Stimulated activated effector memory CD8-positive, alpha-beta T cell treated with anti-CD3 and anti-CD28 coated beads, Interleukin-12 subunit alpha, Interleukin-12 subunit beta, amount 100 ng/mL, for 72 hours (primary cell): ENCODE results near the gene IFFO2.

ENCODE experiments used
- ATAC-seq: fragments of 150-1000 bp; cut with Tn5 transposase; 2 replicates; pipeline ENCODE4 v1.10.0; 2021
- DNase-seq, 2 donors: peaks; one replicate each; pipeline ENCODE4 v3.0.0; 2021 to 2022; ENCODE audit warnings: low spot score in 2 of 2
- H3K27ac Mint-ChIP-seq: one replicate; pipeline ENCODE4 v1.8.0; 2022; ENCODE audit warnings: mild to moderate bottlenecking, mixed read lengths
- H3K36me3 Mint-ChIP-seq: one replicate; pipeline ENCODE4 v1.8.0; 2022; ENCODE audit warnings: mild to moderate bottlenecking, mixed read lengths
- H3K4me1 Mint-ChIP-seq: one replicate; pipeline ENCODE4 v1.8.0; 2022; ENCODE audit warnings: mixed read lengths
- H3K4me3 Mint-ChIP-seq: one replicate; pipeline ENCODE4 v1.8.0; 2022; ENCODE audit warnings: mild to moderate bottlenecking, mixed read lengths
- H3K9me3 Mint-ChIP-seq: one replicate; pipeline ENCODE4 v1.8.0; 2022; ENCODE audit warnings: mixed read lengths

Gene IFFO2

DNA sequence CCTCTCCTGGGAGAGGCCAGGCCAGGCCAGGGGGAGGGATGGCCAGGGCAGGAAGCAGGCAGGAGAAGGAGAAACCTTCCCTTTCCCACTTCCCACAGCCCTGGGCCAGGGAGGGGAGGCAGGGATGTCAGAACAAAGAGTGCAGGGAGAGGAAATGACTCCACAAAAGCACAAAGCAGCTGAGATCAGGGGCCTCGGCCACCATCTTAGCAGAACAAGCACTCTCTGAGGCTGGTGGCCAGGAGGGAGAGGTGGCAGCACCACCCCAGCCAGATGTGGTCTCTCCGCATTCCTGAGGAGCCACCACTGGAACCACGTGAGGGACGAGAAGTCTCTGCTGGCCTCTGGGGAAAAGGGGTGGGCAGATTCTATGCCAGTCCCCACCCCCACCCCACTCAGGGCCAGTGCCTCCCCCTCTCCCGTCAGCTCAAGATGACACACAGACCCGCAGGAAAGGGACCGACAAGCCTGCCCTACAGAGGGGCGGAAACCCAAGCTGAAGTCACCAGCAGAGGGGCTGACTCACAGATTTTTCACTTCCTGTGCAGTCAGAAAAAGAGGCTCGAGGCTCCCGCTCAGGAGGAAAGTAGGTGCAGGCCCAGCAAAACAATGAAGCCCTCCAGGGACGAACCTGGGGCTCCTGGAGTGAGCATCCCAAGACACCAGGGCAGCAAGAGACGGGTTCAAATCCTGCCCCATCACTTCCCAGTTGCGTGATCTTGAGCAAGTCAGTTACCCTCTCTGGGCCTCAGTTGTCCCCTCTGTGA lies 30.0 kb downstream of the IFFO2 start:
- Mint-ChIP-seq H3K36me3 (peaks cover 34% of the 10 kb centered on the region), H3K27ac (peak overlapping the region; percentile 95), H3K9me3 (no peaks in the 10 kb centered on the region), H3K4me3 (peak overlapping the region; percentile 86), H3K4me1 (peaks cover 89% of the 10 kb centered on the region)
- ATAC-seq = peak; percentile 94
- peak; percentile 65 to 91 for DNase-seq

- peak overlapping the region; percentile 77 for H3K27ac Mint-ChIP-seq
- ATAC-seq (no peak), DNase-seq (no peak)
- H3K4me1 Mint-ChIP-seq = peaks cover 77% of the 10 kb centered on the region
- H3K36me3 Mint-ChIP-seq = peaks cover 37% of the 10 kb centered on the region
- peak overlapping the region; percentile 86 for H3K4me3 Mint-ChIP-seq
- H3K9me3 Mint-ChIP-seq = no peaks in the 10 kb centered on the region
Observed at GRCh38 chr1:18925279-18925678, 31.2 kb downstream of the IFFO2 start.

DNA sequence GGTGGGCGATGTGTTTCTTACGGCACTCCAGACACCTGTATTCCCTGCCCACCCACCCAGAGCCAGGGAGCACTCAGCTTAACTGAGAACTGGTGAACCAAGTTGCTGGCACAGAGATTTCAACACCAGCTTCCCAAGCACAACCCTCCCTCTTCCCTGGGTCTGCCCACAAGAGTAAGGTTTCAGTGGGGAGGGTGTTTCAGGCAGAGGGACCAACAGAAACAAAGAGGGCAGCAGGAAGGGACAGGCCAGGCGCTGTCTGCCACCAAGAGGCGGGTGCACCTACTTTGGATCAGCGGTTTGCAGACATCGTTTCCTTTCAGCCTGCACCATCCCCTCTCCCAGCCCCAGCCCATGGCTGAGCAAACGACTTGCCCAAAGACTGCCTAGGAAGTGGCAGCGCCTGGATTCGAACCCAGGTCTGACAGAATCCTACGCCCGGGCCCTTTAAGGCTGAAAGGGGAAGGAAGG lies 32.2 kb downstream of the IFFO2 start:
- Mint-ChIP-seq H3K9me3 (no peaks in the 10 kb centered on the region), H3K27ac (peak overlapping the region; percentile 77), H3K4me1 (peaks cover 67% of the 10 kb centered on the region), H3K4me3 (peak overlapping the region; percentile 86), H3K36me3 (peaks cover 46% of the 10 kb centered on the region)
- DNase-seq = no peak
- ATAC-seq = no peak

GRCh38 chr1:18923756-18924211 lies 32.7 kb downstream of the IFFO2 start:
- ATAC-seq (no peak), DNase-seq (no peak)
- Mint-ChIP-seq H3K9me3 (no peaks in the 10 kb centered on the region), H3K36me3 (peaks cover 51% of the 10 kb centered on the region), H3K27ac (peak overlapping the region; percentile 77), H3K4me3 (peak overlapping the region; percentile 86), H3K4me1 (peaks cover 67% of the 10 kb centered on the region)

DNA sequence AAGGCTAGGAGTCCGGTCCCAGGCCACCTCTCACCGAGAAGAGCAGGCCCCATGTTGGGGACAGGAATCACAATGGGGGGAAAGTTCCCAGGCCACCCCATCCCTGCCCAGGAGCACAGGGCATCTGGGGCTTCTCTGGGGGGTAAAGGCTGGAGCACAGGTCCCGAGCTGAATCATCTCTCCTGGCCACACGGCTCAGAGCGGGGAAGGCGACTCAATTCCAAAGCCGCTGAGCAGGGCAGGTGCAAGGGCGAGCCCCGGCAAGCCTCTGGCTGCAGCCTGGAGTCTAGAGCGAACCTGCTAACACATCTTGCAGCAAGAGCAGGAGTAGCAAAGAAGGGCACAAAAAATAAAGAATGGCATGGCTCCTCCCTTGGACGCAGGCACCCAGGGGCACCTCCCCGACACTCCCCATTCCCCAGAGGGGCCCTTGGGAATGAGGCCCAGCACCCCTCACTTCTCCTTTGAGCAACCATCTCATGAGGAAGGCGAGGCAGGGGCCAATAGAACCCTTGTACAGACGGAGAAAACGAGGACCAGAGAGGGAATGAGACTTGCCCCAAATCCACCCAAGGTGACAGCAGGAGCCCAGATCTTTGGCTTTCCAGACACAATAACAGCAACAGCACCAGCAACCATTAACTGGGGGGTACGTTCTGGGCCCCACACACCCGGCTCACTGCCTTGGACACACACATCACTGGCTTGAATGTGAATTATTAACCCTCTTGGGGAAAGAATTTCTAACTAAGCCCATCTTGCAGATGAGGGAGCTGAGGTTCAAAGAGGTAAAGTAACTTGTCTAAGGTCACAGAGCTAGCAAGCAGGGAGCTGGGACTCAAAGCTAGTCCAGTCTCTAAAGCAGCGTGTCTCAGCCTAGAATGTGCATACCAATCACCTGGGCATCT lies 33.4 kb downstream of the IFFO2 start:
- peaks cover 65% of the 10 kb centered on the region for H3K4me1 Mint-ChIP-seq

DNA sequence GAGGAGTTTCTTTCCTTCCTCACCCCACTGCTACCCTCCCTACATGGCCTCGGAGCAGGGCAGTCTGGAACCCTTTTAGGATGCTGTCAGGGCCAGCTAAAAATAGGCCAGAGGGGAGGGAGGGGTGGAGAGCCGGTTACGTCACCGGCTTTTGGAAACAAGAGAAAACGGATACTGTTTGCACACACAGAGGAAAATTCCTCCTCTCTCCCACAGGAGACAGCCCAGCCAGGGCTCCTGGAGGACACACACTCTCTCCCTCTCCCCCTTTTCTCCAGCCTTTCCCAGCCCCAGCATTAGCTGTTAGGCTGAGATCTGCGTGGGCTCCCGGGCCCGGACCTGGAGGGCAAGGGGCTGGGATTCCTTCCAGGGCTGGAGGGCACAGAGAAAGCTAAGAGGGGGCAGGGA lies 34.2 kb downstream of the IFFO2 start:
- peak overlapping the region; percentile 77 for H3K27ac Mint-ChIP-seq
- DNase-seq (no peak), ATAC-seq (no peak)
- H3K4me1 Mint-ChIP-seq = peaks cover 61% of the 10 kb centered on the region
- no peaks in the 10 kb centered on the region for H3K9me3 Mint-ChIP-seq
- H3K4me3 Mint-ChIP-seq = no peak overlapping the region
- peaks cover 58% of the 10 kb centered on the region for H3K36me3 Mint-ChIP-seq

More for the DNA sequence above, 33.4 kb downstream of the IFFO2 start:
- Mint-ChIP-seq H3K4me3 (peak overlapping the region; percentile 86), H3K36me3 (peaks cover 58% of the 10 kb centered on the region), H3K9me3 (no peaks in the 10 kb centered on the region), H3K27ac (peak overlapping the region; percentile 77)
- DNase-seq (no peak), ATAC-seq (no peak)

DNA sequence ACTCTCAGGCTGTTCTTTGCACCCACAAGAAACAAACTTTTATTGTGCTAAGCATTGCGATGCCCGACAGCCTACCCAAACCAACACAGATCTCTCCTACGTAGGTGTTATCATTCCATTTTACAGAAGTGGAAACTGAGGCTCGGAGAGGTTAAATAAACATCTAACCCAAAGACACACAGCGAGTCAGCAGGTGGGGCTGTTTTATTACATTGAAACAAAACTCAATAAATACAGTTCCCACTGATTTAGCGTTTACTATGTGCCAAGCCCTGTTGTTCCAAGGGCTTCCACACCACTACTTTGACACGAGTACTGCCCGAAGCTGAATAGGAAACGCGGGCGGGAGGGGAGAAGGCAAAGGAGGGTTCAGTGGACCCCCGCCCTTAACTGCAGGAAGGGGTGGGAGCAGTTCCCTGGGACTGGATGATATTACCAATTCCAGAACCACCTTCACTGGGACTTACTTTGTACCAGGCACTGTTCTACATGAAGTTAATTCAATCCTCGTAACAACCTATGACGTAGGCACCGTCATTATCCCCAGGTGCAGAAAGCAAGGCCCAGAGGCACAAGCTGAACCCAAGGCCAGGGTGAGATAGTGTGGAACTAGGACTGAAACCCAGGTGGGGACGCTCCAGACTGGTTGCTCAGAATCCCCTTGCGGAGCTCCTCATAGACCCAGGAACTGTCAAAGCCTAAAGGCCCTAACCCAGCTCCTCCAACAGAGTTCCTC lies 34.8 kb downstream of the IFFO2 start:
- ATAC-seq (no peak), DNase-seq (no peak)
- H3K4me3 Mint-ChIP-seq = no peak overlapping the region
- peaks cover 58% of the 10 kb centered on the region for H3K36me3 Mint-ChIP-seq
- peaks cover 55% of the 10 kb centered on the region for H3K4me1 Mint-ChIP-seq
- no peaks in the 10 kb centered on the region for H3K9me3 Mint-ChIP-seq
- H3K27ac Mint-ChIP-seq = peak overlapping the region; percentile 20

- ATAC-seq (no peak), DNase-seq (no peak)
- Mint-ChIP-seq H3K4me1 (peaks cover 47% of the 10 kb centered on the region), H3K27ac (no peak overlapping the region), H3K4me3 (no peak overlapping the region), H3K9me3 (no peaks in the 10 kb centered on the region), H3K36me3 (peaks cover 61% of the 10 kb centered on the region)
Observed at GRCh38 chr1:18920931-18921330, 35.5 kb downstream of the IFFO2 start.

GRCh38 chr1:18919956-18920355 lies 36.5 kb downstream of the IFFO2 start:
- ATAC-seq (no peak), DNase-seq (no peak)
- no peak overlapping the region for H3K4me3 Mint-ChIP-seq
- H3K36me3 Mint-ChIP-seq = peaks cover 65% of the 10 kb centered on the region
- peak overlapping the region; percentile 93 for H3K27ac Mint-ChIP-seq
- H3K9me3 Mint-ChIP-seq = no peaks in the 10 kb centered on the region
- peaks cover 38% of the 10 kb centered on the region for H3K4me1 Mint-ChIP-seq

DNA sequence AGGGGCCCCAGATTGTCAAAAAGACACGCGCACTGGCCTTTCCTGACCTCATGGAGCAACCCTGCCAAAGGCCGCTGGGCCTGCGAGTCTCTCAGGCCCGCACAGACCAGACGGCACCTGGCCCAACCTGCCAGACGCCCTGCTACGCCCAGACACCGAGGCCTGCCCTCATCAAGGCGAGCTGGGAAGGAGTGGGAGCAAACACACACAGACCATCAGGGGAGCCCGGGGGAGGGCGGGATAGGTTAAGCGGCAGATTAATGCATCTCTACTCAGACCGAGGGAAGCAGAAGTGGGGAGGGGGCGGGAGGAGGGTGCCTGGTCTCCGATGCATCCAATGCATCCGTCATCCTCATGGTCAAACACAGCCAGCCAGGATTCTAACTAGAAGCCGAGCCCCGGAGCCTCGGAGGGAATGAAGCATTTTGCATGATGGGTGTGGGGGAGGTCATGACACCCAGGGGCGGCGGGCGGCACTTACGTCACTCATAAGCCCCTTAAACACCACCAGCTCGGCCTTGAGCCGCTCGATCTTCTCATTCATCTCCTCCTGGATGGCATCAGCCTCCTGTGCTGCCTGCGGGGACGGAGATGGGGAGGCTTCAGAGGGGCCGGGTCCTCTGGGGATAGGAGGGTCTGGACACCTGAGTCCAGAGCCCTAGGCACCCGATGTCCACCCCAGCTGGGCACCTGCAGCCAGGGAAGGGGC lies 37.1 kb downstream of the IFFO2 start:
- Mint-ChIP-seq H3K27ac (peak overlapping the region; percentile 93), H3K36me3 (peaks cover 71% of the 10 kb centered on the region), H3K4me3 (no peak overlapping the region), H3K9me3 (no peaks in the 10 kb centered on the region), H3K4me1 (peaks cover 33% of the 10 kb centered on the region)
- ATAC-seq (no peak), DNase-seq (no peak)

DNA sequence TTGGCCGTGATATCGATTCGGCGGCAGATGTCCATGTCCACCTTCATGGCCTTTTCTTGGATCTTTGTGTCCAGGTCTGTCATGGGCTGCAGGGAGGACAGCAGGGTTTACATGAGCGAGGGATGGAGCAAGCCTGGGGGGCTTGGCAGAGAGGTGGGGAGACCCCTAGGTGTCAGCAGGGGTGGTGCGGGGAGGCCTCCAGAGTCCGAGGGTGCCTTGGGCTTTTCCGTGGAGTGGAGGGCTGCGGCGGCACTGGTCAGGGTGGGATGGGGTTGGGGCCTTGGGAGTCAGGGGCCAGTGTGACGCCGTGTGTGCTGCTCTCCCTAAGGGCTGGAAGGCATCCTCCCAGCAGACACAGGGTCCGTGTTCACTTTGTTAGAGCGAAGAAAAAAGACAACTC lies 38.1 kb downstream of the IFFO2 start:
- Mint-ChIP-seq H3K36me3 (peaks cover 75% of the 10 kb centered on the region), H3K4me3 (no peak overlapping the region), H3K9me3 (no peaks in the 10 kb centered on the region), H3K27ac (peak overlapping the region; percentile 93), H3K4me1 (peaks cover 30% of the 10 kb centered on the region)
- DNase-seq = no peak
- no peak for ATAC-seq

DNA sequence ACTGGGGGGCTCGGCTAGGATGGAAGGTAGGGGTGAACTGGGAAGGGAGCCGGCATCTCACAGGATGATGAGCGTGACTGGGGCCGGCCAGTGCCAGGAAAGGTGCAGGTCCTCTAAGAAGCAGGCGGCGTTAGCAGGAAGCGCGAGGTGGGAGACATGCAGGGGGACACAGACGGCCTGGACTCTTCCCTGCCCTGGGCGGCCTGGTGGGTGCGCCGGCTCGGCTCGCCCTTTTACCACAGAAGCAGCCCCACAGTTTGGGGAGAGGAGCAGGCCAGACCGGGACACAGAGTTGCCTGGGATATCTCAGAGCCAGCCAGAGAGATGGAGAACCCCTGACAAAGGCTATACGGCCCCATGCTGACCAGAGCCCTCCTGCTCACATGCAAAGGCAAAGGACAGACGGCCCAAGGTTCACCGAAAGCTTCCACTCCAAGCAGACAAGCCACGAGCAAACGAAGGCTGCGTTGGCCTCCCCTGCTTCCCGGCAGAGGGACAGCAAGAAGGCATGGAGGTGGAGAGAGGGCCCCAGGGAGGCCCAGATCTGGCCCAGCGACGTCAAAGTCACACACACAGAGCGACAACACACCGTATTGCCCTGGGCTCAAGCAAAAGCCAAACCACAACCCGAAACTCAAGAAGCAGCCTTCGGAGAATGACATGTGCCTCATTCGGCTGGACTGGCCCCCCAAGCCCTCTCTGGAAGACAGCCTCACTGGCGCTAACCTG lies 39.2 kb downstream of the IFFO2 start:
- ATAC-seq = no peak
- Mint-ChIP-seq H3K4me1 (peaks cover 28% of the 10 kb centered on the region), H3K36me3 (peaks cover 81% of the 10 kb centered on the region), H3K27ac (peak overlapping the region; percentile 93), H3K9me3 (no peaks in the 10 kb centered on the region), H3K4me3 (no peak overlapping the region)
- DNase-seq = no peak

DNA sequence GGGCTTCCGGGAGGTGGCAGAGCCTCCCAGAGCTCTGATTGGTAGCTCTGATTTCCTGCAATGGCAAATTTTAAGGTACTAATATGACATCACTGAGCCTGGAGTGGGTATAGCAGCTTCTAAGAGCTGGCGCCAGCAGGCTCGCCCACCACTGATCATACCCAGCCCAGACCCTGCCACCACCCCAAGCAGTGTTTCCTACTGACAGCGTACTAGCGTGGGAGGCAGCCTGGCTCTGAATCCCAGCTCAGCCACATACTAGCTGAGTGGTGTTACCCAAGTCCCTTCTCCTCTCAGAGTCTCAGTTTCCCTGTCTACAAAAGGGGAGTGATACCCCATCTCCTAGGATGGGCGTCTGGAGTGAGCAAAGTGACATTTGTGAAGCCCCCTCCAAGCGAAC lies 41.1 kb downstream of the IFFO2 start:
- H3K4me3 Mint-ChIP-seq = no peak overlapping the region
- no peaks in the 10 kb centered on the region for H3K9me3 Mint-ChIP-seq
- H3K36me3 Mint-ChIP-seq = peaks cover 98% of the 10 kb centered on the region
- ATAC-seq = no peak
- H3K27ac Mint-ChIP-seq = peak overlapping the region; percentile 81
- H3K4me1 Mint-ChIP-seq = peaks cover 28% of the 10 kb centered on the region
- no peak for DNase-seq
